HepG2 (cell line): ENCODE measurements around the gene HECTD4. TPM values are rescaled to one million over a fixed set of nuclear protein-coding genes. Genes with fewer than 3 reads are reported as not detected.

Experiments
- AGO2 ChIP-seq: fragments of 200-400 bp; formaldehyde crosslinking; optimal IDR thresholded peaks from 2 replicates; pipeline ENCODE3; 2017; ENCODE audit warnings: mild to moderate bottlenecking, low read depth, low read length, moderate library complexity
- CCAR2 ChIP-seq: fragments of 200-400 bp; formaldehyde crosslinking; optimal IDR thresholded peaks from 2 replicates; pipeline ENCODE3; 2018; ENCODE audit warnings: low read depth, mild to moderate bottlenecking, low read length, moderate library complexity
- CENPX ChIP-seq: sonication (generic); formaldehyde crosslinking; IDR thresholded peaks from 2 replicates; pipeline ENCODE4 v1.9.0; 2021; ENCODE audit warnings: mild to moderate bottlenecking, missing genetic modification reagents, moderate library complexity
- DPF2 ChIP-seq: sonication (generic); formaldehyde crosslinking; IDR thresholded peaks from 2 replicates; pipeline ENCODE4 v1.4.0; 2020; ENCODE audit warnings: mild to moderate bottlenecking, low read depth, missing genetic modification reagents, borderline replicate concordance
- ETS1 ChIP-seq: sonication (generic); formaldehyde crosslinking; IDR thresholded peaks from 2 replicates; pipeline ENCODE4 v1.4.0; 2020; ENCODE audit warnings: missing genetic modification reagents
- GATA4 ChIP-seq: sonication (generic); IDR thresholded peaks from 2 replicates; pipeline ENCODE4 v1.6.1; 2016; ENCODE audit warnings: antibody characterized with exemption, low read depth, borderline replicate concordance
- KLF9 ChIP-seq: IDR thresholded peaks from 2 replicates; pipeline ENCODE4 v1.6.1; 2016; ENCODE audit warnings: low read depth
- MTF1 ChIP-seq: sonication (generic); formaldehyde crosslinking; IDR thresholded peaks from 2 replicates; pipeline ENCODE4 v1.5.0; 2020; ENCODE audit warnings: missing genetic modification reagents
- NR2F2 ChIP-seq: IDR thresholded peaks from 2 replicates; pipeline ENCODE4 v1.6.1; 2012; ENCODE audit warnings: low read depth, inconsistent platforms, borderline replicate concordance
- RARG ChIP-seq: sonication (generic); formaldehyde crosslinking; IDR thresholded peaks from 2 replicates; pipeline ENCODE4 v1.4.0; 2020; ENCODE audit warnings: low read depth, mild to moderate bottlenecking, missing genetic modification reagents
- SMAD3 ChIP-seq: sonication (generic); formaldehyde crosslinking; IDR thresholded peaks from 2 replicates; pipeline ENCODE4 v1.4.0; 2020; ENCODE audit warnings: missing genetic modification reagents
- THAP9 ChIP-seq: sonication (generic); formaldehyde crosslinking; IDR thresholded peaks from 2 replicates; pipeline ENCODE4; 2020; ENCODE audit warnings: missing genetic modification reagents, mild to moderate bottlenecking, borderline replicate concordance
- ZBTB14 ChIP-seq: sonication (generic); formaldehyde crosslinking; IDR thresholded peaks from 2 replicates; pipeline ENCODE4 v1.4.0; 2020; ENCODE audit warnings: missing genetic modification reagents
- ZNF142 ChIP-seq: sonication (generic); formaldehyde crosslinking; IDR thresholded peaks from 2 replicates; pipeline ENCODE4 v1.4.0; 2020; ENCODE audit warnings: missing genetic modification reagents
- ZNF326 ChIP-seq: sonication (generic); formaldehyde crosslinking; IDR thresholded peaks from 2 replicates; pipeline ENCODE4 v1.4.0; 2020; ENCODE audit warnings: missing genetic modification reagents, borderline replicate concordance
- ZNF468 ChIP-seq: sonication (generic); formaldehyde crosslinking; IDR thresholded peaks from 2 replicates; pipeline ENCODE4 v1.8.0; 2022; ENCODE audit warnings: mild to moderate bottlenecking, moderate library complexity, missing genetic modification reagents
- ZNF777 ChIP-seq: sonication (generic); formaldehyde crosslinking; IDR thresholded peaks from 2 replicates; pipeline ENCODE4 v1.4.0; 2020; ENCODE audit warnings: missing genetic modification reagents
- ZNF841 ChIP-seq: sonication (generic); formaldehyde crosslinking; IDR thresholded peaks from 2 replicates; pipeline ENCODE4 v1.8.1; 2023; ENCODE audit warnings: missing genetic modification reagents, borderline replicate concordance
- polyA plus RNA-seq, 8 experiments: library from polyadenylated mRNA; depleted of rRNA in 3 of 8; stranded (reverse) in 7 of 8; unstranded in 1 of 8; fragments of >200 nt; fragmentation: Illumina TruSeq in 4 of 8; extraction: Trizol in 4 of 8; gene quantifications; 2 replicates each; pipeline versions ENCODE4 v1.2.1 to v1.2.3, GENCODE V29; 2011 to 2016; ENCODE audit warnings: low read depth in 4 of 8, missing spikeins in 1 of 8, mixed read lengths in 1 of 8; ENCODE audit not compliant: insufficient read depth in 1 of 8
- total RNA-seq, 5 experiments: library from RNA; depleted of rRNA; stranded (reverse); fragments of >200 nt; fragmentation: Illumina TruSeq; extraction: Trizol; gene quantifications; 2 replicates each; pipeline ENCODE4 v1.2.3, GENCODE V29; 2016; ENCODE audit warnings: low read depth in 1 of 5

Gene HECTD4
- total and polyA plus RNA-seq, 2 of the 13 experiments (the other 11 are each of a cell fraction or from before 2014, with no cell fraction given) = 9.0 to 11.4 TPM

- peak; percentile 85 for TF ChIP-seq THAP9 (CRISPR knock-in tag)
- TF ChIP-seq SMAD3 (CRISPR knock-in tag) = peak; percentile 52; the same call in 1 of the 2 replicates
- no peak for TF ChIP-seq ZNF777 (CRISPR knock-in tag)
- no peak for TF ChIP-seq ZBTB14
- TF ChIP-seq RARG (CRISPR knock-in tag) = no peak
- TF ChIP-seq NR2F2 = 0 out of 2 replicates have a peak, but pooled peaks have one; percentile 37
- TF ChIP-seq KLF9 = no peak
- no peak for TF ChIP-seq ZNF468 (CRISPR knock-in tag)
- TF ChIP-seq MTF1 (CRISPR knock-in tag) = no peak
- peak; percentile 91 for TF ChIP-seq ZNF142 (CRISPR knock-in tag)
- TF ChIP-seq CCAR2 = no peak
- no peak for TF ChIP-seq DPF2
- TF ChIP-seq ZNF841 (CRISPR knock-in tag) = no peak
- TF ChIP-seq ETS1 = no peak
- peak; percentile 91 for TF ChIP-seq AGO2
- TF ChIP-seq CENPX (CRISPR knock-in tag) = no peak
- TF ChIP-seq ZNF326 (CRISPR knock-in tag) = no peak
- TF ChIP-seq GATA4 = peak; percentile 53; the same call in 1 of the 2 replicates
These were observed 27.1 kb upstream of the HECTD4 start, which contains the start of gene RPL6 (continued) for GRCh38 chr12:112409064-112409905.
